Astrocyte (in vitro differentiated cells and primary cell): ENCODE results near the gene ICA1. TPM values are rescaled to one million over a fixed set of nuclear protein-coding genes. Genes with fewer than 3 reads are reported as not detected.

Experiments used
- DNase-seq: peaks from one replicate; pipeline ENCODE4 v3.0.0-alpha.2; 2010; ENCODE audit warnings: low read depth
- FAIRE-seq: peaks from 2 replicates; lab custom pipeline; 2011; peaks lifted over from hg19 to GRCh38; lab: Jason Lieb, UNC
- H2AFZ ChIP-seq: 2 replicates; pipeline ENCODE4 v1.6.0; 2012; ENCODE audit warnings: low read depth, low read length, inconsistent platforms
- H3K27ac ChIP-seq: 2 replicates; pipeline ENCODE4 v1.5.1; 2011; ENCODE audit warnings: low read depth, low read length, inconsistent platforms
- H3K27me3 ChIP-seq: 2 replicates; pipeline ENCODE4 v1.6.0; 2011; ENCODE audit warnings: low read length, inconsistent platforms; ENCODE audit not compliant: insufficient read depth
- H3K36me3 ChIP-seq: 2 replicates; pipeline ENCODE4 v1.5.1; 2011; ENCODE audit warnings: low read length, inconsistent platforms; ENCODE audit not compliant: insufficient read depth
- H3K4me1 ChIP-seq: 2 replicates; pipeline ENCODE4 v1.5.1; 2011; ENCODE audit warnings: low read length, inconsistent platforms; ENCODE audit not compliant: insufficient read depth
- H3K4me2 ChIP-seq: 2 replicates; pipeline ENCODE4 v1.6.0; 2012; ENCODE audit warnings: low read length, inconsistent platforms
- H3K4me3 ChIP-seq: 2 replicates; pipeline ENCODE4 v1.5.1; 2011; ENCODE audit warnings: low read depth, mild to moderate bottlenecking, low read length, inconsistent platforms; ENCODE audit not compliant: insufficient read depth
- H3K79me2 ChIP-seq: 2 replicates; pipeline ENCODE4 v1.6.0; 2012; ENCODE audit warnings: mild to moderate bottlenecking, low read length, inconsistent platforms; ENCODE audit not compliant: insufficient read depth
- H3K9ac ChIP-seq: 2 replicates; pipeline ENCODE4 v1.6.0; 2012; ENCODE audit warnings: mild to moderate bottlenecking, low read length, inconsistent platforms
- H3K9me3 ChIP-seq: 2 replicates; pipeline ENCODE4 v1.5.1; 2012; ENCODE audit warnings: low read depth, mild to moderate bottlenecking, low read length, inconsistent platforms; ENCODE audit not compliant: insufficient read depth
- H4K20me1 ChIP-seq: 2 replicates; pipeline ENCODE4 v1.6.0; 2012; ENCODE audit warnings: low read length, inconsistent platforms; ENCODE audit not compliant: insufficient read depth
- H3K27ac Mint-ChIP-seq: one replicate; pipeline ENCODE4 v1.8.0; 2021; ENCODE audit warnings: mild to moderate bottlenecking, mixed read lengths; ENCODE audit not compliant: unreplicated experiment
- H3K27me3 Mint-ChIP-seq: one replicate; pipeline ENCODE4 v1.8.0; 2021; ENCODE audit warnings: low read depth, mixed read lengths; ENCODE audit not compliant: unreplicated experiment
- H3K36me3 Mint-ChIP-seq: one replicate; pipeline ENCODE4 v1.8.0; 2021; ENCODE audit warnings: low read depth, mixed read lengths; ENCODE audit not compliant: unreplicated experiment
- H3K4me1 Mint-ChIP-seq: one replicate; pipeline ENCODE4 v1.8.0; 2021; ENCODE audit warnings: low read depth, mixed read lengths; ENCODE audit not compliant: unreplicated experiment
- H3K4me3 Mint-ChIP-seq: one replicate; pipeline ENCODE4 v1.8.0; 2021; ENCODE audit warnings: mild to moderate bottlenecking, moderate library complexity, mixed read lengths; ENCODE audit not compliant: unreplicated experiment
- H3K9me3 Mint-ChIP-seq: one replicate; pipeline ENCODE4 v1.8.0; 2021; ENCODE audit warnings: mild to moderate bottlenecking, mixed read lengths; ENCODE audit not compliant: unreplicated experiment
- CTCF ChIP-seq: IDR thresholded peaks from 2 replicates; pipeline ENCODE4 v1.5.1; 2011; ENCODE audit warnings: low read depth, mild to moderate bottlenecking, inconsistent platforms, low read length, moderate library complexity; ENCODE audit not compliant: insufficient read depth
- EZH2 ChIP-seq: IDR thresholded peaks from 2 replicates; pipeline ENCODE4 v1.6.1; 2012; ENCODE audit warnings: mild to moderate bottlenecking, low read length, inconsistent platforms; ENCODE audit not compliant: insufficient read depth
- total RNA-seq: library from RNA; stranded (reverse); gene quantifications from 2 replicates; pipeline ENCODE4 v1.2.1, GENCODE V29; 2021

Gene ICA1
- total RNA-seq, 1 donor from 2014 or later: 8.0 TPM

- no peaks in the 10 kb centered on the region for H4K20me1 ChIP-seq
- peaks cover 2% of the 10 kb centered on the region for H3K4me1 Mint-ChIP-seq
- no peaks in the 10 kb centered on the region for H3K27me3 ChIP-seq
- no peaks in the 10 kb centered on the region for H3K79me2 ChIP-seq
- H3K36me3 Mint-ChIP-seq: no peaks in the 10 kb centered on the region
- no peak overlapping the region for H3K27ac ChIP-seq
- H2AFZ ChIP-seq: no peak overlapping the region
- H3K9ac ChIP-seq: no peak overlapping the region
- TF ChIP-seq CTCF (no peak), EZH2 (no peak)
- H3K9me3 ChIP-seq: no peaks in the 10 kb centered on the region
- no peak overlapping the region for H3K4me3 ChIP-seq
- no peaks in the 10 kb centered on the region for H3K4me1 ChIP-seq
- H3K36me3 ChIP-seq: no peaks in the 10 kb centered on the region
- DNase-seq: no peak
- no peaks in the 10 kb centered on the region for H3K9me3 Mint-ChIP-seq
- H3K27ac Mint-ChIP-seq: no peak overlapping the region
- no peak overlapping the region for H3K4me2 ChIP-seq
- H3K4me3 Mint-ChIP-seq: no peak overlapping the region
- no peak for FAIRE-seq
- no peaks in the 10 kb centered on the region for H3K27me3 Mint-ChIP-seq
These were observed 57.5 kb downstream of the ICA1 start for GRCh38 chr7:8204339-8205030.

DNA sequence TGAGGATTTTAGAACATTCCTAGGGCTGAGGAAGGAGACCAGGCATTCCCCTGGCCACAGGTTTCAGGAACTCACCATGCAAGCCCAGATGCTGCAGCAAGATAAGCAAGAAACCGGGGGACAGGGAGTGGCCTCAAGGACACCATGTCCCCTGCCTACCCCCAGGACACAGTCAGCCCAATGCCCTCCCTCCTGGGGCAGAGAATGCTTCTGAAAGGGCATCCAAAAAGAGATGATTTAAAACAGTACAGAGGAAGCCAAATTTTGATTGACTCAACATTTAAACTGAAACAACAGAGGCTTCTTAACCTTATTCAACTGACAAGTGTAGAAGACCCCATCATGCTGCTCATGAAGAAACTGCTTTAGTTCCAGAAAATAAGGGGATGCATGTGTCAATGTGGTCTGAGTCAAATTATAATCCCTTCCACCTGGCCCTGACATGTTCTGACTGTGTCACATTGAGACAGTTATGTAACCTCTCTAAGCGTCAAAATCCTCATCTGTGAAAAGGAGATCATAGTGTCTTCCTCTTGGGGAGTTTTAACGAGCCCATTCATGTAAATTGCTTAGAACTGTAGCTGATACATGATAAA, 60.0 kb downstream of the ICA1 start:
- no peaks in the 10 kb centered on the region for H3K27me3 Mint-ChIP-seq
- no peaks in the 10 kb centered on the region for H4K20me1 ChIP-seq
- no peaks in the 10 kb centered on the region for H3K9me3 Mint-ChIP-seq
- no peaks in the 10 kb centered on the region for H3K79me2 ChIP-seq
- no peaks in the 10 kb centered on the region for H3K36me3 Mint-ChIP-seq
- no peaks in the 10 kb centered on the region for H3K9me3 ChIP-seq
- DNase-seq (no peak), FAIRE-seq (no peak)
- no peak overlapping the region for H3K27ac Mint-ChIP-seq
- no peak overlapping the region for H2AFZ ChIP-seq
- no peak overlapping the region for H3K27ac ChIP-seq
- no peaks in the 10 kb centered on the region for H3K36me3 ChIP-seq
- no peak overlapping the region for H3K9ac ChIP-seq
- H3K4me3 Mint-ChIP-seq: no peak overlapping the region
- H3K4me3 ChIP-seq: no peak overlapping the region
- H3K4me2 ChIP-seq: no peak overlapping the region
- H3K27me3 ChIP-seq: no peaks in the 10 kb centered on the region
- H3K4me1 ChIP-seq: no peaks in the 10 kb centered on the region
- peaks cover 2% of the 10 kb centered on the region for H3K4me1 Mint-ChIP-seq
- TF ChIP-seq EZH2 (no peak), CTCF (no peak)

DNA sequence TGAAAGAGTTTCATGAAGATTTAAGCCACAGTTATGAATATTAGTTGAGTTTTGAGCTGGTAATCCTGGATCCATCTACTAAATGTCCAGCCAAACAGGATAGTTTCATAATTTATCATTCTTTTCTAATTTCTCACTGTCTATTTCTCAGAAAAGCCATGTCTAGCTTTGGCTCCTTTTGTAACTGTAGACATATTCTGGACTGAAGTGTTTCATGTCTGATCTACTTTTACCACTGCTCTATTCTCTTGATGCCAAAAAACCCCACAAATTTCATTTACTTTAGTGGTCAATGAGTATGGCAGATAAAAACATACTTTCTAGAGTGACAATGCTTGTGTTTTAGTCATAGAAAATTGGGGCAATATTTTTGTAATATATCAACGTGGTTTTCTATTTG, 61.2 kb downstream of the ICA1 start:
- DNase-seq: no peak
- Mint-ChIP-seq H3K27ac (no peak overlapping the region), H3K36me3 (no peaks in the 10 kb centered on the region), H3K4me1 (peaks cover 2% of the 10 kb centered on the region), H3K27me3 (no peaks in the 10 kb centered on the region), H3K4me3 (no peak overlapping the region), H3K9me3 (no peaks in the 10 kb centered on the region)
- no peak overlapping the region for H3K9ac ChIP-seq
- no peak overlapping the region for H2AFZ ChIP-seq
- H4K20me1 ChIP-seq: no peaks in the 10 kb centered on the region
- H3K27me3 ChIP-seq: no peaks in the 10 kb centered on the region
- no peak overlapping the region for H3K27ac ChIP-seq
- H3K36me3 ChIP-seq: no peaks in the 10 kb centered on the region
- H3K9me3 ChIP-seq: no peaks in the 10 kb centered on the region
- FAIRE-seq: no peak
- H3K79me2 ChIP-seq: no peaks in the 10 kb centered on the region
- TF ChIP-seq CTCF (no peak), EZH2 (no peak)
- no peak overlapping the region for H3K4me3 ChIP-seq
- no peak overlapping the region for H3K4me2 ChIP-seq
- no peaks in the 10 kb centered on the region for H3K4me1 ChIP-seq
